Adipocyte (in vitro differentiated cells): ENCODE data around the gene ATP2C1.
A peak's percentile ranks its signal among the peaks of the same experiment; 100 is the strongest.

ENCODE experiments used
- DNase-seq: peaks from one replicate; pipeline ENCODE4 v3.0.0-alpha.2; 2015; ENCODE audit warnings: low read depth
- H3K27me3 ChIP-seq: replicated peaks from 2 replicates; pipeline ENCODE4 v1.7.0; 2013; ENCODE audit warnings: mild to moderate bottlenecking, low read length, moderate library complexity; ENCODE audit not compliant: control insufficient read depth, insufficient read depth
- H3K36me3 ChIP-seq: 2 replicates; pipeline ENCODE4 v1.7.0; 2013; ENCODE audit warnings: low read length, mild to moderate bottlenecking, moderate library complexity; ENCODE audit not compliant: control insufficient read depth, insufficient read depth, severe bottlenecking
- H3K4me1 ChIP-seq: 2 replicates; pipeline ENCODE4 v1.7.0; 2013; ENCODE audit warnings: mild to moderate bottlenecking, low read length, moderate library complexity; ENCODE audit not compliant: control insufficient read depth, insufficient read depth
- H3K4me3 ChIP-seq: 2 replicates; pipeline ENCODE4 v1.7.0; 2013; ENCODE audit warnings: mild to moderate bottlenecking, low read length, moderate library complexity
- H3K9ac ChIP-seq: 2 replicates; pipeline ENCODE4 v1.7.0; 2013; ENCODE audit warnings: mild to moderate bottlenecking, low read length, moderate library complexity
- H3K9me3 ChIP-seq: 2 replicates; pipeline ENCODE4 v1.7.0; 2013; ENCODE audit warnings: mild to moderate bottlenecking, low read length, moderate library complexity; ENCODE audit not compliant: control insufficient read depth

ATP2C1 gene

DNA sequence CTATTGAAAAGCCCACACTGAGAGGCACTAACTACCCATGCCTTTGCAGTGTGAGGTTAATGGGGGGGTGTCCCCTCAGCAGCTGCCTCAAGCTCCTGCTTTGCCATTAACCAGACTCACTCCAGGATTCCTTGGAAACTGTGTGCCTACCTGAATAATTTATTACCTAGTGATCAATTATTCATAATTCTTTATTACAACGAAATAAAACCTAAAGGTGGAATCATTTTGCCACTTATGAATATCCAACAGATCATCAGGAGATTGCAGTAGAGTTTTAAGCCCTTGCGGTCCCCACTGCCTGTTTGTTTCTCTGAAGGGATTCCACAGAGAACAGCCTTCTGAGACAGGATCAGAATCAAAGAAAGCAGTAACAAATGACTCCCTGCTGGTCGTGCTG is 156.1 kb downstream of the ATP2C1 start:
- Histone ChIP-seq H3K9ac (no peak overlapping the region), H3K4me3 (no peak overlapping the region), H3K9me3 (peaks cover under 1% of the 10 kb centered on the region), H3K4me1 (peaks cover 10% of the 10 kb centered on the region), H3K27me3 (no peaks in the 10 kb centered on the region), H3K36me3 (no peaks in the 10 kb centered on the region)
- no peak for DNase-seq

DNA sequence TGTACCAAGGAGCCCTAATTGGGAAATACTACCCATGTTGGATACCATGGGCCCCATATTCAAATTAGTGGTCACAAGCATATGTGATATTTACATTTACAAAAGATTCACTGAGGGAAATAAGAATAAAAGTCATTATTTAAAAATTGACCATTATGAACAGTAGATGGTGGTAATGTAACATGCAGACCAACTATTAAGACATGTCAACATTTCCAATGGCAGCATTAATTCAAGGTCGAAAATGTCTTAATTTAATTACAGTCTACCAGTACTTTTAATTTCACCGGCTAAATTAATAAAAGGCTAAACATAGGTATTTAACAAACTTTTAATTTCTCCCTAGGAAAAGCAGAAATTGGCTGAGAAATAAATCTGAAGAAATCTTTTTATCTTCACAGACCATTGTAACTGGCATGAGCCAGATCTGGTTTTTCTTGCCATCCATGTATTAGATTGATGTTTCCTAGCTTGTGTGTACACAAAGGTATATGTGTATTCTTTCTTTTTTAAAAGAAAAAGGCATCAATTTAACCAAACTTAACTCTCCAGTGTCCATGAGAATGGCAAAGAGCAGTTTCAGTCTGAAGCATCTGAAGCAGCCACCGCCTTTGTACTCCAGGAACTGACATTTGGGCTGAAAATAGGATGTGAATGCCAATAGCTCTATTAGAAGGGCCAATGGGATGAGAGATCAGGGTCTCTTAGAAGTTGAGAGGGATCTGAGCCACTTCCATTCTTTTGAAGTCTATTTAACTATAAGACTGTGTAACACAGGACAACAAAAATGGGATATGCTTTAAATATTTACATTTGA is 159.4 kb downstream of the ATP2C1 start:
- peak; percentile 38 for DNase-seq
- Histone ChIP-seq H3K9ac (peak overlapping the region; percentile 54), H3K27me3 (no peaks in the 10 kb centered on the region), H3K4me1 (peaks cover 10% of the 10 kb centered on the region), H3K9me3 (no peaks in the 10 kb centered on the region), H3K36me3 (no peaks in the 10 kb centered on the region), H3K4me3 (no peak overlapping the region)
